ENCODE data around the gene TAF10.

Gene TAF10

GRCh38 chr11:6607190-6607795 lies 4.7 kb downstream of the TAF10 start:
- no peak for FAIRE-seq

DNA sequence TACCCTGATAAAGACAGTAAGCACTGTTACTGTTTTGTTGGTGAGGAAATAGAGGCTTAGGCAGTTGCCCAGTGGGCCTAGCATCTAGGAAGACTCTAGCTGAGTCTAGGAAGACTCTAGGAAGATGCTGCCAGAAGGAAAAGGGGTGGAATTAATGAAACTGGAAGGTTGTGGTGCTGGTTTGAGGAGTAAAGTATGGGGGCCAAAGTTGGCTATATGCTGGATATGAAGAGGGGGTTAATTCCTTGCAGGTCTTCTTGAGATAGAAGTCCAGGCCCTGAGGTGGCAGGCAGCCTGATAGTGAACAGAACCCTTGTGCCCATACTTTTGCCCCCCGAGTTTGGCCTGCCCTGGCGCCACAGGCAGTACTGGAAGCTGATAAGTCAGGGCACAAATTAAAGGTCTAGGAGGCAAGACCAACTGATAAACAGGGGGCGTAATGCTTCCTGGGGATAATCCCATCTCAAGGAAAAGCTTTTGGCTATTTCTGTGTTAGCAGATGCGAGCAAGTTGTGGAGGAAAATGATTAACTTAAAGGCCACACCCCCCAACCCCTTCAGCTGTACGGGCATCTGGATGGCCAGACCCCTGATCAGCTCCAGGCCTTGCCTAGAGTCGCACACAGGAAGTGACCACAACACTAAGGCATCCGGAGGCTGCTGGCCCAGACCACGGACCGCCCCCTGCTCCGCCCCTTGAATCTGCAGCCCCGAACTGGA lies 5.4 kb downstream of the TAF10 start:
- FAIRE-seq = no peak

GRCh38 chr11:6604790-6605189 lies 7.2 kb downstream of the TAF10 start:
- FAIRE-seq = no peak

DNA sequence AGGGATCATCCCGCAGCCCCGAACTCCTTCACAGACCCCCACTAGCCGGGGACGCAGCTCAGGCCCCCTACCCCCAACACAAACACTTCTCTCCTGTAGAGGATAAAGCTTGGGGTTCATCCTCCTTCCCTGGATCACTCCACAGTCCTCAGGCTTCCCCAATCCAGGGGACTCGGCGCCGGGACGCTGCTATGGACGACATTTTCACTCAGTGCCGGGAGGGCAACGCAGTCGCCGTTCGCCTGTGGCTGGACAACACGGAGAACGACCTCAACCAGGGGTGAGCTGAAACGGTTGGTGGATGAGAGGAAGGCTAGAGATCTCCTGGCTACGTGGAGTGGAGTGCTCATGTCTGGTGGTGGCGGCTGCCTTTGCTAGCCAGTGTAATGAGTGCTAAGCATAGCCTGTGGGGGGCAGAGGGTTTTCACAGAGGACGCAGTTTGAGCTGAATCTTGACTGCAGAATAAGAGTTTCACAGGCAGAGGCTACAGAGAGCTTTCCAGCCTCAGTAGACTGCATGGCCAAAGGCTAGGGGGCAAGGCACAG lies 7.9 kb downstream of the TAF10 start:
- FAIRE-seq = no peak

DNA sequence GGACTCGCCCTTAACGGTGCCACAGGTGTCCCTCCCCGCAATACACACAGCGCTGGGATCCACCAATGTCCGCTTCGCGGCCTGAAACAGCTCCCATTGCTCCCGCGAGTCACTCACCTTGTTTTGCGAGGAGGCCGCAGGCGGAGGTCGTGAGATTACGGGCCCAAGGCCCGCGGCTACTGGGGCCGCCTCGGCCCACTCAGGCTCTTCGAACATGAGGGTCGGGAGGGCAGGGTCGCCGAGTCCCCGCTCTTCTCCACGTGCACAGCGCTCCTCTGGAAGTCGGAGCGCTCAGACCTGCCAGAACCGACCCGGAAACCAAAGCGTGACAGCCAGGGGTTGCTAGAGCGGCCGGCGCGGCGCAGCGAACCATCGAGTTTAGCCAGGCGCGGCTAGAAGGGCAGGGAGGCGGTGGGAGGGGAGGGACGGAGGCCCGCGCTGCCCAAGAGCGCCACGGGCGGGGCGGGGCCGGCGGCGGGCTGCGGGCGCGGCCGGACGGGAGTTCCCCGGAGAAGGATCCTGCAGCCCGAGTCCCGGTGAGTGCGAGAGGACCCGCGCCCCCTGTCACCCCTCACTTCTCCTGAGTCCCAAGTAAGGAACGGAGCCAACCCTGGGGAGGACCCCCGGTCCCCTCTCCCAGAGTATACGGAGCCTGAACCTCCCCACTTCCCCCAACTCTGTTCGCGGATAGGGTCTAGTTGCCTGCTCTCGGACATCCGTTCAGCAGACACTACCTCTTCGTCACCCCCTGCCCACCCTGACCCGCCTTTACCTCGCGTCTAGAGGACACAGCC lies 8.5 kb downstream of the TAF10 start, which contains the start of the genes ILK and RRP8:
Gene ILK (plus strand): TSS at position 488 of the 794 bp plus-strand sequence. CDS start 498 bp downstream, outside the sequence.
Gene RRP8 (minus strand): TSS at position 330 of the 794 bp plus-strand sequence. CDS start 114 bp downstream, at position 216.
- FAIRE-seq = no peak

DNA sequence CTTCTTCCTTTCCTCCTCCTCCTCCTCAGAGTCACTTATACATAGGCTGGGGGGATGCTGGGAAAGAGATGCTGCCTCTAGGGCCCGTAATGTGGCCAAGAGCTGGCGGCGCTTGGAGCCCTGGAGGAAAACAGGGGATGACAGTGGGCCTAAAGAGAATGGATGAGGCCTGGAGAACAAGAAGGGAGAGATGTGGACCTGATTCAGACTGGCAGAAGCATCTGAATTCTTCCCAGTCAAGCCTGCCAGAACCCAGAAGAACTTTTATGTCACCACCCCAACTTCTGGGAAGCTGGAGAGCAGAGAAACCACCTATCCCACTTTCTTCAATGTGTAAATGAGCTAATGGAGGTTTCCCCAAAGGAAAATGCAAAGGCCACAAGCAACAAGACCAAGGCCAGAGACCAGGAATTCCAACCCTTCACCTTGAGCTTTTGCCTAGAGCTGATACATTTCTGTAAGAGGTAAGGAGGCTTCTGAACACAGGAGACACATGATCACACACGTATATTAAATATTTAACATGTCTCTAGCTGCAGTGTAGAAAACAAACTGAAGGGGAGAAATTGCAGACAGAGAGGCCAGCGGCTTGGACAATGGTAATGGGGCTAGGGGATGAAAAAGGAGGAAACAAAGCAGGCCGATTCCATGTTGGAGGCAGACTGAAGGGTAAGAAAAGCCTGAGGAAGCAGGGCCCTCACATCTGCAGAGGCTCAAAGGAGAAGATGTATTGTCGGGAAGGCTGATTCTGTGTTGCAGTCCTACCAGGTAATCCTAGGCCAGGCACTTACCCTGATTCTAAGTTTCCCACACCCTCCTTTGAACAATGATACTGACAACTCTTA lies 9.7 kb downstream of the TAF10 start:
- FAIRE-seq = no peak

DNA sequence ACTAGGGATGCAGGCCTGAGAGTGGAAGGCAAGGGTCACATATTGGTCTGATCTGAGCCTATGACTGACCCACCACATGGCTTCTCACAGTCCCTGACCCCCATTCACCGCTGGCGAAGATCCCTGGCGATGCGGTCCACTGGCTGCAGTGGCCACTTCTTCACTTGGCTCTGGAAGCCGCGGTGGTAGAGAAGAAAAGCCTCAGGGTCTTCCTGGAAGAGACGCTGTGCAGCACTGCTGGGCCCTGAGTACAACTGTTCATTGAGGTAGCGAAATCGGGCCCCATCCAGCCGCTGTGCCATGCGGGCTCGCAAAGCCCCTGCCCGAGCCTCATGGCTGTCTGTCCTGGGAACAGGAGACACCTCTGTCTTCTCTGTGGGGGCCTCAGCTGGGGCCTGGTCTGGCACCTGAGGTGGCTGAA lies 11.0 kb downstream of the TAF10 start:
- no peak for FAIRE-seq

DNA sequence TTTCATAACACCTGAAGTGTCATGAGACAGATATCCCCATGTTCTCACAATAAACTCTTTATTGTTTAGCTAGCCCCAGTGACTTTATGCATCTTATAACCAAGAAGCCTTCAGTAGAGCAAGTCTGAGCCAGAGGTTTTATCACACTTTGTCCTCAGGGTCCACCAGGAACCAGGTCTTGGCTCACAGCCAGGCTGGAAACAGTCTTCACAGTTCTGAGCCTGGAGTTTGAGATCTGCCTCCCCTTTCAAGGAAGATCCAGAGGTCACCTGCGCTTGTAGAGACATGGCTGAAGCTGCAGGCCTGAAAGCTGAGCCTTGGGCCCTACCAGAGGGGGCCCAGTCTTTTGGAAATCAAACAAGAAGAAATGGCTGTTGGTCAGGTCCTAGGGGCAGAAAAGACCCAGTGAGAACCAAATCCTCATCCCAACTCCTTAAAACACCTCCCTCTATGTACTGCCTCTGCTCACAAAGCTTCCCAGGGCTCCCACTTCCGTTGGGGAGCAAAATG lies 12.1 kb downstream of the TAF10 start:
- FAIRE-seq = no peak

- FAIRE-seq = no peak
Observed at GRCh38 chr11:6599449-6599848, 12.6 kb downstream of the TAF10 start.

DNA sequence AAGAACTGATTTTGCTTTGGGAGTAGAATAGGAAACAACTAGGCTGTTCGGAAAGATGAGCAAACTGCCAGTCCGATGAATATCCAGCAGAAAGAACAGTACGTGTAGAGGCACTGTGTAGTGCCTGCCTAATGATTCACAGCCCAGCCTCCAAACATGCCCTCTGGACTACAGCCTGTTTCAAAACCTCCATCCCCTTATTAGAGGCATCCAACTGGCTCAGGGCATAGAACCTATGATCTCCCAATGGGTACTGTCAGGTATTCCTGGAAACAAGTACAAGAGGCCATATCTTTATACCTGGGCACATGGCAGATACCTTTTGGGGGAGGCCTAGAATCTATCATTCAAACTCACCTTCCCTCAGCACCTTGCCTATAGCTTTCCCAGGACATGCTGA lies 13.5 kb downstream of the TAF10 start:
- no peak for FAIRE-seq

DNA sequence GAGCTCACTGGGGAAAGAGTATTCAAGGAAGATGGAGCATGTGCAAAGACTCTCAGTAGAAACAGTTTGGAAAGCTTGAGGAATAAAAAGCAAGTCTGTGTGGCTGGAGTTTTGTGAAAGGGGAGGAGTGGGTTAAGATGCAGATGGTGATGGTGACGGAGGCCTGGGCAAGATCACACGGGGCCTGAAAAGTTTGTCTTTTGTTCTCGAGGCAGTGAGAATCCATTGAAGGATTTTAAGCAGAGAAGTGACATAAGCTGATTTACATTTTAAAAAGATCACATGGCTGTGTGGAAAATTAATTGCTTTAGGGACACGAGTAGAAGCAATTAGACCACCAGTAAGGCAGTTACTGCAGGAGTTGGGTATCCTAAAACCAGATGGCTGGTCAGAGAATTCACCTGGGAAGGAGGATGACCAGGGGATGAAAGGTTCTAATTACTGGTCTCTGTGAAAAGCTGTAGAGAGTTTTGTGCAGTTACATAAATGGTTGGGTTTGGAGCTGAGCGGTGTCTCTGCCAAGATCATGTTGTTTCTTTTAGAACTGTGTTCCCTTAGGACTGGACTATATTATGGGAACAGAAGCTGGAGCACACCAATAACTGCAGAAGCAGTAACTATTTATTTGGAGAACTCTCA lies 15.7 kb downstream of the TAF10 start:
- no peak for FAIRE-seq

DNA sequence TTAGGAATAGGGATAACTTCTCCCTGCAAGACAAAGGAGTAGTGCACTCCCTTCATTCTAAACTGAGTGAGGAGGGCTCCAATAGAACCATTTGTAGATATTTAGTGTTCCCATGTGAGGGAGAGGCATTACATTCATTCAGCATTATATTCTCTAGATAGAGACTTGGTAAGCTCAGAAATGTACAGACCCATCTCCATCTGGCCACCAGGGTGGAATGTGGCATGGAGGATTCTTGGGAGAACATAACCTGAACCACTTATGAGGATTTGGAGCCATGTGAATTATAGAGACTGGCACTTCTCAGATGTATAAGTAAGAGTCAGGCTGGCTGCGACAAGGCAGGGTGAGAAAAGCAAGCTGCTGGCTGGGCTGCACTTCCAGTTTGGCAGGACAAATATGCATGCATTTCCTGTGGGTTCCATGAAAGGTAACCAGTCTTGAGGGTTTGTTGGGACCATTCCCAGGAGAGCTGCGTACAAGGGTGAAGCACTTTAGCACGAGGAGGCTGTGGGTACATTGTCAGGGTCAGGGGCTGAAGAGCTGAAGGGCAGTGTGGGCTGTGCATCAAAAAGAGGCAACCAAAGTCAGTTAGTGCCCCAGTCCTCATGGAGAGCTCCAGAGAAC lies 17.8 kb downstream of the TAF10 start:
- FAIRE-seq = no peak

DNA sequence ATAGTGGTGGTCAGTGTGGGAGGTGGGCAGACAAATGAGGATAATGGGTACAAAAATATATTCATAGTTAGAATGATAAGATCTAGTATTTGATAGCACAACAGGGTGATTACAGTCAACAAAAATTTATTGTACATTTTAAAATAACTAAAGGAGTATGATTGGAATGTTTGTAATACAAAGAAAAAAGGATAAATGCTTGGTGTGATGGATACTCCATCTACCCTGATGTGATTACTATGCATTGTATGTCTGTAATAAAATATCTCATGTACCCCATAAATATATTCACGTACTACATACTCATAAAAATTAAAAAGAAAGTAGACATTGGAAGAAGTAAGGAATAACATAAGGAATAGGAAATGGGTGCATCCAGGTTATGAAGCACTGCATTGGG lies 24.0 kb downstream of the TAF10 start:
- FAIRE-seq = no peak

GRCh38 chr11:6587360-6587953 lies 24.6 kb downstream of the TAF10 start:
- FAIRE-seq = no peak

GRCh38 chr11:6586434-6587359 lies 25.3 kb downstream of the TAF10 start:
- no peak for FAIRE-seq

DNA sequence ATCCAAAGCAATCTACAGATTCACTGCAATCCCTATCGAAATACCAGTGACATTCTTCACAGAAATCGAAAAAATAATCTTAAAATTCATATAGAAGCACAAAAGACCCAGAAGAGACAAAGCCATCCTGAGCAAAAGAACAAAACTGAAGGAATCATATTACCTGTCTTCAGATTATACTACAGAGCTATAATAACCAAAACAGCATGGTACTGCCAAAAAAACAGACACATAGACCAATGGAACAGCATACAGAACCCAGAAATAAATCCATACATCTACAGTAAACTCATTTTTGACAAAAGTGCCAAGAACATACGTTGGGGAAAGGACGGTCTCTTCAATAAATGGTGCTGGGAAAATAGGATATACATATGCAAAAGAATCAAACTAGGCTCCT lies 27.5 kb downstream of the TAF10 start:
- FAIRE-seq = no peak

DNA sequence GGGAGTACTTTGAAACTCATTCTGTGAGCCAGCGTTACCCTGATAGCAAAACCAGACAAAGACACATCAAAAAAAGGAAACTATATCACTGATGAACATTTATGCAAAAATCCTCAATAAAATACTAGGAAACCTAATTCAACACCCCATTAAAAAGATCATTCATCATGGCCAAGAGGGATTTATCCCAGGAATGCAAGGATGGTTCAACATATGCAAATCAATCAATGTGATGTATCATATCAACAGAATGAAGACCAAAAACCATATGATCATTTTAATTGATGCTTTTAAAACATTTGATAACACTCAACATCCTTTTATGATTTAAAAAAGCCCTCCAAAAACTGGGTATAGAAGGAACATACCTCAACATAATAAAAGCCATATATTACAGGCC lies 28.4 kb downstream of the TAF10 start:
- FAIRE-seq = no peak

DNA sequence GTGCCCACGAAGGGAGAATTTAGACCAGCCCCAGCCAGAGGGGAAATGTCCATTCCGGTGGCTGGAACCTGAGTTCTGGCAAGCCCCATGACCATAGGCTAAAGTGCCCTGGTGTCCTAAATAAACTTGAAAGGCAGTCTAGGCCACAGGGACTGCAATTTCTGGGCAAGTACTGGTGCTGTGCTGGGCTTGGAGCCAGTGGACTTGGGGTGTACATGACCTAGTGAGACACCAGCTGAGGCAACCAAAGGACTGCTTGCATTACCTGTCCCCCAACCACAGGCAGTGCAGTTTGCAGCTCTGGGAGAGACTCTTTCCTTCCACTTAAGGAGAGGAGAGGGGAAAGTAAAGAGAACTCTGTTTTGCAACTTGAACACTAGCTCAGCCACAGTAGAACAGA lies 32.3 kb downstream of the TAF10 start:
- FAIRE-seq = no peak

DNA sequence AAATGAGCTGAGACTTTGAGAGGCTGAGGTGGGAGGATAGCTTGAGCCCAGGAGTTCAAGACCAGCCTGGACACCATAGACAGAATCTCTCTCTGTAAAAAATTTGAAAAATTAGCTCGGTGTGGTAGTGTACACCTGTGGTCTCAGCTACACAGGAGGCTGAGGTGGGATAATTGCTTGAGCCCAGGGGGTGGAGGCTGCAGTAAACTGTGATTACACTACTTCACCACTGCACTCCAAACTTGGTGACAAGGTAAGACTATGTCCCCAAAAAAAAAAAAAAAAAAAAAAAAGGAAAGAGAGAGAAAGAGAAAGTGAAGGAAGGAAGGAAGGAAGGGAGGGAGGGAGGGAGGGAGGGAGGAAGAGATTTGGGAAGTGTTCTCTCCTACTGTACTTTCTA lies 33.9 kb downstream of the TAF10 start:
- no peak for FAIRE-seq

Measured in islet of Langerhans (tissue), 1 donor.